ENCODE data around the gene OPN3.

OPN3 gene

GRCh38 chr1:241645199-241645598, 5.0 kb upstream of the OPN3 start:
- no peak for DNase-seq

GRCh38 chr1:241644259-241644658, 4.1 kb upstream of the OPN3 start:
- DNase-seq: no peak

- no peak for DNase-seq
Observed at GRCh38 chr1:241642593-241642944, 2.4 kb upstream of the OPN3 start.

GRCh38 chr1:241641773-241642592, 1.8 kb upstream of the OPN3 start:
- DNase-seq: no peak

- DNase-seq: no peak
Observed at GRCh38 chr1:241640867-241641622, 876 bp upstream of the OPN3 start.

GRCh38 chr1:241639623-241640148, 483 bp downstream of the OPN3 start:
- peak in 23 of 51 donors; percentile 14 to 58 (median 40) for DNase-seq

- no peak for DNase-seq
Observed at GRCh38 chr1:241638909-241639622, 1.1 kb downstream of the OPN3 start.

GRCh38 chr1:241638099-241638682, 2.0 kb downstream of the OPN3 start:
- no peak for DNase-seq

- no peak for DNase-seq
Observed at GRCh38 chr1:241637604-241638003, 2.6 kb downstream of the OPN3 start.

GRCh38 chr1:241637046-241637590, 3.1 kb downstream of the OPN3 start:
- no peak for DNase-seq

- no peak for DNase-seq
Observed at GRCh38 chr1:241636291-241636690, 3.9 kb downstream of the OPN3 start.

GRCh38 chr1:241635556-241636152, 4.5 kb downstream of the OPN3 start:
- no peak for DNase-seq

GRCh38 chr1:241632987-241633386, 7.2 kb downstream of the OPN3 start:
- no peak for DNase-seq

GRCh38 chr1:241631674-241632073, 8.5 kb downstream of the OPN3 start:
- DNase-seq: no peak

- DNase-seq: no peak
Observed at GRCh38 chr1:241630899-241631298, 9.3 kb downstream of the OPN3 start.

- DNase-seq: no peak
Observed at GRCh38 chr1:241630476-241630875, 9.7 kb downstream of the OPN3 start.

- no peak for DNase-seq
Observed at GRCh38 chr1:241630005-241630404, 10.2 kb downstream of the OPN3 start.

- DNase-seq: peak in 1 of 51 donors; percentile 23
Observed at GRCh38 chr1:241627453-241628259, 12.5 kb downstream of the OPN3 start.

GRCh38 chr1:241624935-241625334, 15.2 kb downstream of the OPN3 start:
- no peak for DNase-seq

- no peak for DNase-seq
Observed at GRCh38 chr1:241622669-241623068, 17.5 kb downstream of the OPN3 start.

Data from hypothalamus (tissue), 51 donors.